Left ventricle myocardium superior (tissue), 1 donor: ENCODE data around the gene SPG21. TPM values are rescaled to one million over a fixed set of nuclear protein-coding genes. Genes with fewer than 3 reads are reported as not detected.

ENCODE experiments used
- ATAC-seq: fragments of 200-7000 bp; cut with Tn5 transposase; one replicate; pipeline ENCODE4 v1.9.1; 2020; ENCODE audit warnings: mild to moderate bottlenecking, moderate library complexity
- DNase-seq: peaks from one replicate; pipeline ENCODE4 v3.0.0-alpha.2; 2020
- intact Hi-C: fragments of 100-400 bp; cut with micrococcal nuclease; formaldehyde crosslinking; loops from one replicate; pipeline ENCODE4 v1.11.0; 2022
- total RNA-seq: library from RNA; stranded (reverse); fragmentation: NEBNext Ultra II Directional; extraction: Animal tissue kit (Norgen Biotek cat#: 25700); gene quantifications from one replicate; pipeline ENCODE4 v1.2.1, GENCODE V29; 2021
- donor health status: DM: no; HTN: yes; CAD: no; lungs with severe emphysema.

Gene SPG21
- total RNA-seq, 1 donor from 2014 or later = 47.8 TPM

DNA sequence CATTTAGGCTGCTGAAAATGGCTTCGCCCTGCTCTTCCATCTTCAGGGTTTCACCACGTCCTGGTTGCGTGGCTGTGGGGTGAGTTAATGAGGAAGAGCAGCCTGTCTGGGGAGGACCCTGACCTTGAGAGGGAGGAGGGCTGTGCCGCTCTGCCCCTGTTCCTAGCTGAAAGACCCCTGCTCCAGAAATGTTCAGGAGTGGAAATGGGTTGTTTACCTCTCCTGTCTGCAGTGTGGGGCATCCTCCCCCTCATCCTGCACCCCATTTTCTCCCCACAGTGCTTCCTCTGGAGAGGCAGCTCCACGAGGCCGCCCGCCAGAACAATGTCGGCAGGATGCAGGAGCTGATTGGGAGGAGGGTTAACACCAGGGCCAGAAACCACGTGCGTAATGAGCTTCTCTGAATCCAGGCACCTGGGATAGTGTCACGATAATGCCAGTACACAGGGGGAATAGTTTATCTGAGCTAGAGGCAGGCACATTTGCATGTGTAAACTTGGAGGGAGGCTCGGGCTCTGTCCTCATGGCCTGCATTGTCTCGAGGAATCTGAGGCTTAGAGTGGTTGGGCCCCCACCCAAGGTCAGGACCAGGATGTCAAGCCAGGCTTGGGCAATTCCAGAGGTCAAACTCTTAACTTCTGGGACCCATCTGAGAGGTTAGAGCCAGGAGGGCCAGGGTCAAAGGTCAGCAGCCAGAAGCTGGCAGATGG is 74.0 kb downstream of the SPG21 start:
- intact Hi-C loops = no loop called here
- no peak for ATAC-seq

More for the DNA sequence above, 74.0 kb downstream of the SPG21 start:
- DNase-seq = no peak

Other genes with a start within 250 kb of the SPG21 start
- 213 TPM for gene RBPMS2, start 214.3 kb downstream of the SPG21 start, total RNA-seq
- gene PIF1, start 164.3 kb downstream of the SPG21 start, total RNA-seq = 0.42 TPM
- 8.5 TPM for gene PLEKHO2, start 148.0 kb downstream of the SPG21 start, total RNA-seq
- 1.3 TPM for gene ANKDD1A, start 78.0 kb downstream of the SPG21 start, total RNA-seq
- 20.4 TPM for gene MTFMT, start 39.7 kb upstream of the SPG21 start, total RNA-seq
- gene SLC51B, start 55.5 kb upstream of the SPG21 start, total RNA-seq = not detected
- gene RASL12, start 78.1 kb upstream of the SPG21 start, total RNA-seq = 18.9 TPM
- gene KBTBD13, start 86.8 kb upstream of the SPG21 start, total RNA-seq = 10.6 TPM
- 1.3 TPM for gene UBAP1L, start 125.3 kb upstream of the SPG21 start, total RNA-seq
- 15.8 TPM for gene PDCD7, start 143.9 kb upstream of the SPG21 start, total RNA-seq
- 58.3 TPM for gene CLPX, start 195.4 kb upstream of the SPG21 start, total RNA-seq
- gene CILP, start 221.6 kb upstream of the SPG21 start, total RNA-seq = 7.8 TPM